ENCODE measurements around the gene MYRIP.

DNA sequence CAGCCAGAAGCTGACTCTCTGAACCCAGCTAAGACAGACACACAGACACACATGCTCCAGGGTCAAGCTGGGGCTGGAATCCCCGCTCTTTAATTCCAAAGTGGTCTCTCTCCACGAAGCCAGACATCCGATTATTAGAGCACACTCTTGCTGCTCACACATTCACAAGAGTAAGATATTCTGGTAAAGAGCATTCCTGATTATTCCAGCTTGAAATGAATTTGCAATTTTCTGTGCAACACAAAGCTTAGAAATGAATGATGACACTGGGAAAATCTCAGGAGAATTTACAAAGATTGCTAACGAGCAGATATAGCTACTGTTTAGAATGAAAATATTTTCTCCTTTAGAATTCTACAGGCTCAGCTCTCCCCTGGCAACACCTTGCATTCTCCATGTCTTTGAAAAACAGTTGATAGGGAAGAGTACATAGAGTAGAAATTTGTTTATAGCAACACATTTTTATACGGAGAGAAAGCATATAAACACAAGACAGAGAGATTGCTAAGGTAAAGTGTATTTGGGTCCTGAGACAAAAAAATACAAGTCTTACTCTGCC, 419.5 kb downstream of the MYRIP start:
- TF ChIP-seq EZH2 (IDR thresholded peaks at IDR 0.05; ENCODE audit: borderline replicate concordance, low read length), result no peak
- TF ChIP-seq, protein P1, sequence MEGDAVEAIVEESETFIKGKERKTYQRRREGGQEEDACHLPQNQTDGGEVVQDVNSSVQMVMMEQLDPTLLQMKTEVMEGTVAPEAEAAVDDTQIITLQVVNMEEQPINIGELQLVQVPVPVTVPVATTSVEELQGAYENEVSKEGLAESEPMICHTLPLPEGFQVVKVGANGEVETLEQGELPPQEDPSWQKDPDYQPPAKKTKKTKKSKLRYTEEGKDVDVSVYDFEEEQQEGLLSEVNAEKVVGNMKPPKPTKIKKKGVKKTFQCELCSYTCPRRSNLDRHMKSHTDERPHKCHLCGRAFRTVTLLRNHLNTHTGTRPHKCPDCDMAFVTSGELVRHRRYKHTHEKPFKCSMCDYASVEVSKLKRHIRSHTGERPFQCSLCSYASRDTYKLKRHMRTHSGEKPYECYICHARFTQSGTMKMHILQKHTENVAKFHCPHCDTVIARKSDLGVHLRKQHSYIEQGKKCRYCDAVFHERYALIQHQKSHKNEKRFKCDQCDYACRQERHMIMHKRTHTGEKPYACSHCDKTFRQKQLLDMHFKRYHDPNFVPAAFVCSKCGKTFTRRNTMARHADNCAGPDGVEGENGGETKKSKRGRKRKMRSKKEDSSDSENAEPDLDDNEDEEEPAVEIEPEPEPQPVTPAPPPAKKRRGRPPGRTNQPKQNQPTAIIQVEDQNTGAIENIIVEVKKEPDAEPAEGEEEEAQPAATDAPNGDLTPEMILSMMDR (conservative IDR thresholded peaks at IDR 0.05 in 1 of 2, IDR thresholded peaks at IDR 0.05 in 1 of 2; ENCODE audit: extremely low read depth in 1 of 2, insufficient read depth in 1 of 2, low read depth in 1 of 2, low read length in 2 of 2), result no peak
